GM21390 (cell line): Measurements from ENCODE around the gene GRAMD2B.
"Not testable (repeated sequence)": the region's sequence is repeated elsewhere in the genome, so short reads cannot be mapped to it uniquely, and the experiment has no call there.

ENCODE experiments used
- ATAC-seq: cut with Tn5 transposase; IDR thresholded peaks from one replicate; pipeline ENCODE4 v1.9.1; 2021; ENCODE audit not compliant: unreplicated experiment

The GRAMD2B gene

GRCh38 chr5:126410623-126411022 lies 12.6 kb upstream of the GRAMD2B start:
- ATAC-seq = no peak

GRCh38 chr5:126413856-126414255 lies 9.4 kb upstream of the GRAMD2B start:
- ATAC-seq = no peak

GRCh38 chr5:126414874-126415502 lies 8.2 kb upstream of the GRAMD2B start:
- ATAC-seq = no peak

- no peak for ATAC-seq
Measured at GRCh38 chr5:126415789-126416188, 7.4 kb upstream of the GRAMD2B start.

- no peak for ATAC-seq
Measured at GRCh38 chr5:126416266-126416925, 6.8 kb upstream of the GRAMD2B start.

- ATAC-seq = no peak
Measured at GRCh38 chr5:126417178-126417577, 6.0 kb upstream of the GRAMD2B start.

GRCh38 chr5:126419102-126419501 lies 4.1 kb upstream of the GRAMD2B start:
- ATAC-seq = no peak

- ATAC-seq = no peak
Measured at GRCh38 chr5:126428421-126428820, 5.2 kb downstream of the GRAMD2B start.

- no peak for ATAC-seq
Measured at GRCh38 chr5:126430631-126431030, 7.4 kb downstream of the GRAMD2B start.

- no peak for ATAC-seq
Measured at GRCh38 chr5:126433701-126434100, 10.5 kb downstream of the GRAMD2B start.

GRCh38 chr5:126435261-126435660 lies 12.1 kb downstream of the GRAMD2B start:
- ATAC-seq = no peak

- ATAC-seq = no peak
Measured at GRCh38 chr5:126435714-126436113, 12.5 kb downstream of the GRAMD2B start.

GRCh38 chr5:126437721-126438120 lies 14.5 kb downstream of the GRAMD2B start:
- no peak for ATAC-seq

GRCh38 chr5:126438267-126438666 lies 15.1 kb downstream of the GRAMD2B start:
- ATAC-seq = peak; percentile 81

GRCh38 chr5:126438868-126439267 lies 15.7 kb downstream of the GRAMD2B start:
- no peak for ATAC-seq

- ATAC-seq = not testable (repeated sequence)
Measured at GRCh38 chr5:126439724-126440123, 16.5 kb downstream of the GRAMD2B start.

- no peak for ATAC-seq
Measured at GRCh38 chr5:126441230-126441629, 18.0 kb downstream of the GRAMD2B start.

- peak; percentile 94 for ATAC-seq
Measured at GRCh38 chr5:126443374-126443851, 20.2 kb downstream of the GRAMD2B start.

- ATAC-seq = no peak
Measured at GRCh38 chr5:126444137-126444536, 20.9 kb downstream of the GRAMD2B start.

GRCh38 chr5:126445502-126446174 lies 22.4 kb downstream of the GRAMD2B start:
- ATAC-seq = no peak

GRCh38 chr5:126446498-126447224 lies 23.5 kb downstream of the GRAMD2B start:
- peak; percentile 26 for ATAC-seq
